GM21529 (cell line): ENCODE measurements around the gene TIMM29.

Source experiments
- ATAC-seq: cut with Tn5 transposase; IDR thresholded peaks from one replicate; pipeline ENCODE4 v1.9.1; 2021; ENCODE audit not compliant: unreplicated experiment

The TIMM29 gene

DNA sequence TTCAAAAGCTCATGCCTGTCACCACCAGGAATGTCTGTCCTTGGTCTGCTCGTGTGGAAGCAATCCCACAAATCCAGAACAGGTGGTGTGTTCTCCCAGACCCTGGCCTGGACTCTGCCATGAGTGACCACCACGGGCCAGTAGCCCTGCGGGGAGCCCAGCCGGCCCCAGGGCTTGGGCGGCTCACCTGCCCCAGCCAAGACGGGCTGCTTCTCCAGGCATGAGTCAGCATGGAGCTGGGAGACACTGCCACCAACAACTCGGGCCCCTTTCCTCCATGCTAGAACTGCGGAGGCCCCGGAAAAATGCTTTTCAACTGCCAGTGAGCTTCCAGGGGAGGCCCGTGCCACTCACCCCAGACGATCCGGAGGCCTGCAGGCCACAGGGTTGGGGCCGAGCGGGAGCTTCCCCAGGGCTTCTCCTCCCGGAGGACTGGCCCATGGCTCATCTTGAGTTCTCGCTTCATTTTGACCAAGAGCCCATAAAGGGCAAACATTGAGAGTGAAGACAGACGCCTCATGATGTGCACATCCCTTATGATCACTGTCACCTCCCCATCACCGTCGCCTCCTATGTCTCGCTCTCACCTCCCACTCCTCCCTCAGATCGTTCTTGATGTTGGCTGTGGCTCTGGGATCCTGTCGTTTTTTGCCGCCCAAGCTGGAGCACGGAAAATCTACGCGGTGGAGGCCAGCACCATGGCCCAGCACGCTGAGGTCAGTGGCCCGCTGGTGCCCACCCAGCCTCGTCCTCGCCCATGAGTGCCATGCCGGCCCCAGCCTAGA, 16.8 kb upstream of the TIMM29 start:
- no peak for ATAC-seq

DNA sequence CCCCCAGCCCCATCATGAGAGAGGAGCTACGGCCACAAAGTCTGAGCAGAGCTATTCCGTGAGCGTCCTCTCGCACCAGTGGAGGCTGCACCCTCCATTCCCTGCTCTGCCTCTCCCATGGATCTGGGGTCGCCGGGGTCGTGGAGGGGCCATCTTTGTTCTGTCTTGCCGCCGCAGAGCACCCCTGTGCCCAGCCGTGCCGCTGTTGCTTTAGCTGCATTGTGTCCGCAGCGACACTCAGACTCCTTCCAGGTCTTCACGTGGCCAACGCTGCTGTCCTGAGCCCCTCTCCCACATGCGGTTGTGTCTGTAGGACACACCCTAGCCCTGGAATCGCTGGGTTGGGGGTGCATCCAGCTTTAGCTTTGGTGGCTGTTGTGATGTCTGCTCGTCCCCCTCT, 16.0 kb upstream of the TIMM29 start:
- ATAC-seq, result no peak

DNA sequence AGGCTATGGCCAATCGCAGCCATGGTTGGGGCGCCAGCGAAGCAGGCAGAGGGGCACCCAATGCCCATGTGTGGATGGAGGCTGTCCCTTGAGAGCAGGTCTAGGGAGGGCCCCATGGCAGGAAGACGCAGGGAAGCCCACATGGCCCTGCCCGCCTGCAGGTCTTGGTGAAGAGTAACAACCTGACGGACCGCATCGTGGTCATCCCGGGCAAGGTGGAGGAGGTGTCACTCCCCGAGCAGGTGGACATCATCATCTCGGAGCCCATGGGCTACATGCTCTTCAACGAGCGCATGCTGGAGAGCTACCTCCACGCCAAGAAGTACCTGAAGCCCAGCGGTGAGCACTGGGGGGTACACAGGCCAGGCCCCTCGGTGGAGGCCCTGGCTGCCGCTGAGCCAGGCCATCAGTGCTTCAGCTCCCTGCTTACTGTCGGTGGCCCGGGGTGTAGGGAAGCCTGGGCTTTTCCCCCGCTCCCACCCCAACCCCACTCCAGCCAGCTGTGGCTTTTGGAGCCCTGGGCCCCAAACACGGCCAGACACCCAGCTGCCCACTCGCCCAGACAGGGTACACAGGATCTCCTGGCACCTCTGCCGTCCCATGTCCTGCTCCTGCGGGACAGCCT, 14.8 kb upstream of the TIMM29 start:
- ATAC-seq, result no peak

DNA sequence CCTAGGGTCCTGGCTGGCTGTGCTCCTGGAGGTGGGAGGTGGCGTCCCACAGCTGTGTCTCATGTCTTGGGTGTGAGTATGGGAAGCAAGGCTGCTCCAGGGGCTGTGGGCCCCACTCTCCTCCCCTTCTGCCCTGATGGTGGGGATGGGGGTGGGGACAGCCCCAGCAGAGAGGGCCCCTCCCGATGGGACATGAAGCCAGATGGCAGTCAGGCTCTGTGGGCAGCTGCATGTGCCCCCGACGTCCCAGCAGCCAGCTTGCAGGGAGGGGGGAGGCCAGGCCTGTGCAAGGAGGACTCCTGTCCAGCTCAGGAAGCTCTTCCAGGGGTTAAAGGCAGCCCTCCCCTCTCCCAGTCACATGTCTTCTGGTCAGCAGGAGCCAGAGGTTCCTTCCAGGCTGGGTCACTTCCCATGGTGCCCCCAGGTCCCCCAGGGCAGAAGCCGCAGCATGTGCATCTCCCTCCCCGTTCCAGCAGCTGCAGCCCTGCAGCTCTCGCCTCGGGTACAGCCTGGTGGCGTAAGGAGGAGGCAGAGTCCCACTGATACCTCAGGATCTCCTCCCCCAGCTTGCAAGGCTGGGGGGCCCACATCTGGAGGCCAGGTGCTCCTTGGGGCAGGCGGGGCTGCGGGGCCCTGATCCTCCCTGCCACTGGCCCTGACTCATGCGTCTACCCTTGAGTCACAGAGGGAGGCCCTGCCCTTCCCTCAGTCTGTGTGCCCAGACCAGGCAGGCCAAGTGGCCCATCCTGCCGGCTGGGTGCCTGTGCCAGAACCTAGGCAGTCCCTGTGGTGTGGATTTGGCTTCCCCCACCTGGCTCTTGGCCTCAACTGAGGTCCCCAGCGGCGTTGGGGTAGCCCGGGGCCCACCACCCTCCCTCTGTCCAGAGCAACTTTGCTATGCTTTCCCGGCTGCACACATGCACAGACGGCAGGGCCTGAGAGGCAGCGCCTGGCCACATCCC, 13.2 kb upstream of the TIMM29 start:
- ATAC-seq, result no peak

DNA sequence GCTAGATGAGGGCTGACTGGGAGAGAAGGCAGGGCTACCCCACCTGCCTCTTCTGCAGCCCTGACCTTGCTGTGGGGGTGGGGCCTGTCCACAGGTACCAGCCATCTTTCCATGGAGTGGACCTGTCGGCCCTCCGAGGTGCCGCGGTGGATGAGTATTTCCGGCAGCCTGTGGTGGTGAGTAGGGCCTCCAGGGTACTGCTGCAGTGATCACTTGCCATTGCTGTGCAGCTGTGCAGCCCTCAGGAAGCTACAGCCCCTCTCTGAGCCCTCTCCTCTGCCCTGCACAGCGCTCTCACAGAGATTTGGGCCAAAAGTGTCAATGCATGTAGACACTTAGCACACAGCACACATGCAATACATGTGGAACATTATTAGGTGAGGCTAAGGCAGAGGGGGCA, 12.0 kb upstream of the TIMM29 start:
- no peak for ATAC-seq

GRCh38 chr19:10918359-10918758, 10.3 kb upstream of the TIMM29 start:
- ATAC-seq, result no peak

DNA sequence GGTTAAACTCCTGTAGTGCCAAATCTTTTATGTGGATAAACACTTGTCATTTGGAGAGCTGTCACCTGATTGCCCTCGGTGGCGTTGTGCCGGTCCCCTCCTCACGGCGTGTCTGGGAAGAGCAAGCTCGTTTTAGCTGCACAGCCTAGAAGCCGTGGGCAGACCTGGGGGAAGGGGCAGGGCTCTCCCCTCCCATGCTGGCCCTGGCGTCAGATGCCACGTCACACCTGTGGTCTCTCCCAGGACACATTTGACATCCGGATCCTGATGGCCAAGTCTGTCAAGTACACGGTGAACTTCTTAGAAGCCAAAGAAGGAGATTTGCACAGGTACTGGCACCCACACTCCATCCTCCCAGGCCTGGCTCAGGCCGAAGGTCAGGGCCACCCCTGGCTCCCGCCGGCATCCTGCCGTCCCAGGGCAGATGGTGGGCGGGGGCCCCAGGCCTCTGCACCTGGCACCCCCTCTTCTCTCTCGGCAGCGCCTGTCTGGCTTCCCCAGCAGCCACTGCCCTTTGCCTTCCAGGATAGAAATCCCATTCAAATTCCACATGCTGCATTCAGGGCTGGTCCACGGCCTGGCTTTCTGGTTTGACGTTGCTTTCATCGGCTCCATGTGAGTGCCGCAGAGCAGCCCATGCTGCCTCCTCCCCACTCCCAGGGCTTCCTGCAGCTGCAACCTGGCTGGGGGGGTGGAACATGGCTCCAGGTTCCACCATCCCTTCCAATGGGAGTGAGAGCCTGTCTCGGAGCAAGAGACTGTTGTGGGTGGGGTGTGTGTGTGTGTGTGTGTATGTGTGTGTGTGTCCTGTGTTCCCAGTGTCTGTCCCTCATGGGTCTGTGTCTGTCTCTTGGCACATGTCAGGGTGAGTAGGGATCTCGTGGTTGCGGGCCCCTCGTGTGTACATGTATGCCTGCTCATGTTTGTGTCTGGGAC, 9.0 kb upstream of the TIMM29 start:
- ATAC-seq, result no peak

DNA sequence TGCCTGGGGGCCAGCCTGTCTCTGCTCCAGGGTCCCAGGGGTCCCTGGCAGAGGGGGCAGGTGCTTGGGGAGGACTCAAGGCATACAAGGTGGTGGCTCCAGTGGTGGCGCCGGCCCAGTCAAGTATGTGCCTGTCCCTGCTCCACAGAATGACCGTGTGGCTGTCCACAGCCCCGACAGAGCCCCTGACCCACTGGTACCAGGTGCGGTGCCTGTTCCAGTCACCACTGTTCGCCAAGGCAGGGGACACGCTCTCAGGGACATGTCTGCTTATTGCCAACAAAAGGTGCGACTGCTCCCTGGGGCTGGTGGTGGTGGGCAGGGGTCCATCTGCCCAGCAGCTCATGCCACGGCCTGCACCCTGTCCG, 8.3 kb upstream of the TIMM29 start:
- ATAC-seq, result no peak

- ATAC-seq, result no peak
Measured at GRCh38 chr19:10920781-10921180, 7.8 kb upstream of the TIMM29 start.

- ATAC-seq, result no peak
Measured at GRCh38 chr19:10921199-10921909, 7.3 kb upstream of the TIMM29 start.

- no peak for ATAC-seq
Measured at GRCh38 chr19:10921910-10922637, 6.5 kb upstream of the TIMM29 start.

GRCh38 chr19:10922638-10923014, 6.0 kb upstream of the TIMM29 start:
- ATAC-seq, result no peak

DNA sequence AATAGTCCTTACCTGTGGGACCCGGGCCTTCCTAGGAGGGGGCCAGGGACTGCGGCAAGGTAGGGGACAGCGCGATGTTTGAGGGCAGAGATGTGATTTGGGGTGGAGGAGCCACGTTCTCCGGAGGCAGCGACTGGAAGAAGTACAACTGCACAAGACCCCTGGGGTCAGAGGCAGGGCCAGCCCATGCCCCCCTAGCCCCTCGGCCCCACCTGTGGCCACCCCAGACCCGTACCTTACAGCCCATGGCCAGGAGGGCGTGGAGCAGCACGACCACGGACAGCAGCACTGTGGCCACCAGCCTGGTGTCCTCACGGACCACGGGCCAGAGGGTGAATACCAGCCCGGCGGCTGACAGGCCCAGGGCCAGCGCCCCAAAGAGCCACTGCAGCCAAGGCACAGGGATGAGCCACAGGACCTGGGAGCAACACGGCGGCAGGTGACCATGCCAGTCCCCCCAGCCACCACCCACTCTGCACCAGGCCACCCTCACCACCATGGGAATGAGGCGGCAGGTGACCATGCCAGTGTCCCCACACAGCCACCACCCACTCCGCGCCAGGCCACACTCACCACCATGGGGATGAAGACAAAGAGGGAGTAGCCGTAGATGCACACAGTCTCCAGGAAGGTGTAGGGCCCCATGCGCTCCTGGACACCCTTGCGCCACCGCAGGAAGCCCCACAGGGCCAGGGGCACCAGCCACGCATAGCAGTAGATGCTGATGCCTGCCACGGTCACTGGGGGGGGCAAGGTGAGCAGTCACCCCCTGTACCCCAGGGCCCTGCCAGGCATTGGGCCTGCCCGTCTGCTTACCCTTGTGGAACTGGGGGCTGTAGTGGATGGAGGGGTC, 5.1 kb upstream of the TIMM29 start:
- no peak for ATAC-seq

DNA sequence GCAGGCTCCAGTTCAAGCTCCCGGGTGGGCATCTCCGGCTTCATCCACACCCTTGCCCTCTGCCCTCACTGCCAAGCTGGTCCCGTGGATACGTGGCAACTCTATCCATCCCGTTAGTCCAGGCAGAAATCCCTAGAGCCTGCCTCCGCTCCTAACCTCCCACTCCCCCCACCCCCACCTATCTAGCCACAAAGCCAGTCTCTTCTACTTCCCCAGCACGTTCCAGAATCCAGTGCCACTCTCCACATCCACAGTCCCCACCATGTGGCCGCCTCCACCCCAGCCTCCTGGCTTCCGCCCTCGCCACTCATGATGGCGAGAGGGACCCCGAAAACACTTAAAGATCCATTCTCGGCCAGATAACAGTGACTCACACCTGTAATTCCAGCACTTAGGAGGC, 4.0 kb upstream of the TIMM29 start:
- no peak for ATAC-seq

DNA sequence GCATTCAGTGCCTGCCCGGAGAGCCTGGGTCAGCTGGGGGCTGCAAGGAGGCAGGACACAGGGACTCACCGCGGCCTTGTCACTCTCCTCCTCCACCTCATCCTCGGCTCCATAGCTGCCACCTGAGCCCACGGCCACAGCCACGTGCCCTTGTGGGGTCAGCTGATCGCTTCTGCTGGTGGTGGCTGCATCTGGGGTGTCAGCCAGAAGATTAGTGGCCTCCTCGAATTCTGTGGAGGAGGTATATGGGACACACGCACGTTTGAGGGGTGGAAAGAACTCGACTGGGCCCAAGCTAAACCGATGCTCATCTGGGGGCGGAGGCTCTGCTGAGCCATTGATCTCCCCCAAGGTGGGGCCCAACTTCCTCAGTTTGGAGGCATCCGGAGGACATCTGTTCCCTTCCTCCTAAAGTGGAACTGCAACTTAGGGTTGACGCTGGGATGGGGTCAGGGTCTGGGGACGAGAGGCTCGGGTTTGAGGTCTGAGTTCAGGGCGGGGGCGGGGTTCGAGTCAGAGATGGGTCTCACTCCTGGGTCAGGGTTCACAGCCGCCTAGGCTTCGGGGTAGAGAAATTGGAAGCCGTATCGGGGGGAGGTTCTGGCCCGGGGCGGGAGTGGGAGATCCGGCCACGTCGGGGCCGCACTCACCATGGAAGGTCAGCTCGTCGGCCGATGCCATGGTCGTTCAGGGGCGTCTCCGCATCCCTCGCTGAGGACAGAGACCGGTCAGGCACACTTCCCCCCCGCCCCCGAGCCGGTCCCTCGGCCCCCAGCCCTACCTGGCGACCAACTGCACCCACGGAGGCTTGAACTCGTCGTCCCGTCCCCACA, 665 bp upstream of the TIMM29 start:
- ATAC-seq, result peak; percentile 10

- ATAC-seq, result no peak
Measured at GRCh38 chr19:10929402-10929794, 787 bp downstream of the TIMM29 start.

GRCh38 chr19:10935371-10936059, 6.9 kb downstream of the TIMM29 start:
- no peak for ATAC-seq
